OCI-LY3 (cell line): ENCODE measurements around the gene TBC1D7.

Source experiments
- CTCF ChIP-seq: fragments of 200-600, 300-600 bp; sonication (generic); IDR thresholded peaks from 2 replicates; pipeline ENCODE4 v1.5.1; 2014; ENCODE audit warnings: antibody characterized with exemption, low read length, low read depth
- EZH2phosphoT487 ChIP-seq: fragments of 200-600 bp; shearing (Covaris generic); IDR thresholded peaks from 2 replicates; pipeline ENCODE4 v1.6.1; 2018; ENCODE audit warnings: antibody characterized with exemption, mixed run types, low read depth

- no peak for TF ChIP-seq CTCF
- TF ChIP-seq EZH2phosphoT487: no peak
Observed at GRCh38 chr6:13300643-13301590, 27.4 kb downstream of the TBC1D7 start.
